MCF 10A (cell line): ENCODE results near the gene BAZ2B. TPM values are rescaled to one million over a fixed set of nuclear protein-coding genes. Genes with fewer than 3 reads are reported as not detected.

Experiments used
- BruUV-seq: library from RNA; stranded (reverse); fragments of 400-500 nt; replicated peaks from 2 replicates; lab custom pipeline; 2021; lab: Mats Ljungman, UMichigan
- CTCF ChIA-PET: fragments of 300-600 bp; sonication (Branson Sonifier 250); formaldehyde crosslinking; extraction: SDS; loops from one replicate; lab custom pipeline; 2021; ENCODE audit warnings: antibody characterized with exemption, inconsistent platforms; lab: Yijun Ruan, JAX
- POLR2A ChIA-PET: fragments of 300-600, 350-650 bp; sonication (Branson Sonifier 250); formaldehyde crosslinking; extraction: SDS; loops from one replicate; lab custom pipeline; 2020; ENCODE audit warnings: antibody characterized with exemption, inconsistent platforms; lab: Yijun Ruan, JAX
- DNase-seq: peaks from one replicate; pipeline ENCODE4 v3.0.0-alpha.2; 2018; ENCODE audit not compliant: unreplicated experiment
- H3K27ac Mint-ChIP-seq: one replicate; pipeline ENCODE4 v1.8.0; 2022; ENCODE audit warnings: mild to moderate bottlenecking, low read depth, mixed read lengths; ENCODE audit not compliant: unreplicated experiment
- H3K27me3 Mint-ChIP-seq: one replicate; pipeline ENCODE4 v1.8.0; 2022; ENCODE audit warnings: mixed read lengths; ENCODE audit not compliant: insufficient read depth, unreplicated experiment
- H3K36me3 Mint-ChIP-seq: one replicate; pipeline ENCODE4 v1.8.0; 2022; ENCODE audit warnings: mild to moderate bottlenecking, moderate library complexity, mixed read lengths; ENCODE audit not compliant: insufficient read depth, unreplicated experiment
- H3K4me1 Mint-ChIP-seq: one replicate; pipeline ENCODE4 v1.8.0; 2022; ENCODE audit warnings: mixed read lengths; ENCODE audit not compliant: insufficient read depth, unreplicated experiment
- H3K4me3 Mint-ChIP-seq: one replicate; pipeline ENCODE4 v1.8.0; 2022; ENCODE audit warnings: mild to moderate bottlenecking, moderate library complexity, mixed read lengths; ENCODE audit not compliant: unreplicated experiment
- H3K9me3 Mint-ChIP-seq: one replicate; pipeline ENCODE4 v1.8.0; 2022; ENCODE audit warnings: mixed read lengths; ENCODE audit not compliant: unreplicated experiment
- intact Hi-C: fragments of 100-400 bp; cut with micrococcal nuclease; formaldehyde crosslinking; loops from 2 replicates; pipeline ENCODE4 v1.14.1; 2022
- total RNA-seq: library from RNA; stranded (reverse); gene quantifications from 2 replicates; pipeline ENCODE4 v1.2.3, GENCODE V29; 2022
- TF ChIP-seq, protein P1 (sequence below): fragments of 200-600 bp; IDR thresholded peaks from one replicate; pipeline ENCODE4 v1.8.0; 2022; ENCODE audit warnings: antibody characterized with exemption, mild to moderate bottlenecking; ENCODE audit not compliant: unreplicated experiment

The BAZ2B gene
- total RNA-seq, 1 experiment from 2014 or later: 51.8 TPM

DNA sequence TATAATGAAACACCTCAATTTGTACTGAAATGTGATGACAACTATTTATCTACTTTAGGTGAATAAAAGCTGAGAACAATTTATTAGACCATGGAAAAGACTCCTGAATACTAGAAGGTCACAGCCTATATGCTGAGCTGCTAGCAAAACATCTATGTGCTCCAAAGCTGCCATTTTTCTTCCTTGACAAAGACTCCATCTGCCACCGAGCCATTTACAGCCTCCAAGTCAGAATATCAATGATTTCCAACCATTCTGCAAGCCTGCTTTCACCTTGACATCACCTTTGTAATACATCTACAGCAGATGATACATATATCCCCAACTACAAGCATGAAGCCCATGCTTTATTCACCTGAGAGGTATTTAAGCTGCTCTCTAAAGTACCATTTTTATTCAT, 84.9 kb downstream of the BAZ2B start:
- CTCF ChIA-PET: interaction anchor here (0.7 kb wide), 1 partner anchor 15 kb away, joined by 3 read pairs; no protein-coding TSS in a partner anchor
- DNase-seq: no peak
- POLR2A ChIA-PET: interaction anchor here (1.0 kb wide), 1 partner anchor 13 kb away, joined by 3 read pairs; no protein-coding TSS in a partner anchor
- H3K4me1 Mint-ChIP-seq: no peaks in the 10 kb centered on the region
- no TSS peak for BruUV-seq
- H3K9me3 Mint-ChIP-seq: no peaks in the 10 kb centered on the region
- intact Hi-C loops: no loop called here
- no peak overlapping the region for H3K27ac Mint-ChIP-seq
- TF ChIP-seq, protein P1, sequence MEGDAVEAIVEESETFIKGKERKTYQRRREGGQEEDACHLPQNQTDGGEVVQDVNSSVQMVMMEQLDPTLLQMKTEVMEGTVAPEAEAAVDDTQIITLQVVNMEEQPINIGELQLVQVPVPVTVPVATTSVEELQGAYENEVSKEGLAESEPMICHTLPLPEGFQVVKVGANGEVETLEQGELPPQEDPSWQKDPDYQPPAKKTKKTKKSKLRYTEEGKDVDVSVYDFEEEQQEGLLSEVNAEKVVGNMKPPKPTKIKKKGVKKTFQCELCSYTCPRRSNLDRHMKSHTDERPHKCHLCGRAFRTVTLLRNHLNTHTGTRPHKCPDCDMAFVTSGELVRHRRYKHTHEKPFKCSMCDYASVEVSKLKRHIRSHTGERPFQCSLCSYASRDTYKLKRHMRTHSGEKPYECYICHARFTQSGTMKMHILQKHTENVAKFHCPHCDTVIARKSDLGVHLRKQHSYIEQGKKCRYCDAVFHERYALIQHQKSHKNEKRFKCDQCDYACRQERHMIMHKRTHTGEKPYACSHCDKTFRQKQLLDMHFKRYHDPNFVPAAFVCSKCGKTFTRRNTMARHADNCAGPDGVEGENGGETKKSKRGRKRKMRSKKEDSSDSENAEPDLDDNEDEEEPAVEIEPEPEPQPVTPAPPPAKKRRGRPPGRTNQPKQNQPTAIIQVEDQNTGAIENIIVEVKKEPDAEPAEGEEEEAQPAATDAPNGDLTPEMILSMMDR: no peak
- no peaks in the 10 kb centered on the region for H3K27me3 Mint-ChIP-seq
- no peaks in the 10 kb centered on the region for H3K36me3 Mint-ChIP-seq
- no peak overlapping the region for H3K4me3 Mint-ChIP-seq

DNA sequence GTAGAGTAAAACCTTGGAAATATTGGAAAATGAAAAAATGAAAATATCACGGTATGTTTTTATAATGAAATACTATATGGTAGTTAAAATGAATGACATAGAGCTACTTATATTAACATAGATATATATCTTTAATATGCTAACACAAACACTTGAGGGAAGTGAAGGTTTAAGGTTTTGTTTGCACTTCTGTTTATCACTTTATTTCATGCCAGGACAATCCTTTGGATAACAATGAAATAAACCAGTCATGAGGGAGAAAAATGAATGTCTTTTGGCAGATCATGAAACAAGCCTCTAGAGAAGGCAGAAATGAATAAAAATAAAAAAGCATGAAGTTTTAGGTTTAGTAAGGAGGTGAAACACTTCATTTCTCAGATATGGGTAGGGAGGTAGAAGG, 89.9 kb downstream of the BAZ2B start:
- TF ChIP-seq, protein P1: no peak
- Mint-ChIP-seq H3K4me3 (no peak overlapping the region), H3K9me3 (no peaks in the 10 kb centered on the region), H3K27me3 (no peaks in the 10 kb centered on the region), H3K36me3 (peaks cover 6% of the 10 kb centered on the region), H3K4me1 (no peaks in the 10 kb centered on the region), H3K27ac (no peak overlapping the region)
- DNase-seq: no peak
- ChIA-PET CTCF (interaction anchor here (0.6 kb wide), 1 partner anchor 30 kb away, joined by 3 read pairs; no protein-coding TSS in a partner anchor), POLR2A (interaction anchor here (1.4 to 1.7 kb wide), 2 partner anchors 9 to 186 kb away, joined by 4 to 5 read pairs; partner anchors contain the start of gene MARCHF7)
- intact Hi-C loops: no loop called here
- no TSS peak for BruUV-seq

DNA sequence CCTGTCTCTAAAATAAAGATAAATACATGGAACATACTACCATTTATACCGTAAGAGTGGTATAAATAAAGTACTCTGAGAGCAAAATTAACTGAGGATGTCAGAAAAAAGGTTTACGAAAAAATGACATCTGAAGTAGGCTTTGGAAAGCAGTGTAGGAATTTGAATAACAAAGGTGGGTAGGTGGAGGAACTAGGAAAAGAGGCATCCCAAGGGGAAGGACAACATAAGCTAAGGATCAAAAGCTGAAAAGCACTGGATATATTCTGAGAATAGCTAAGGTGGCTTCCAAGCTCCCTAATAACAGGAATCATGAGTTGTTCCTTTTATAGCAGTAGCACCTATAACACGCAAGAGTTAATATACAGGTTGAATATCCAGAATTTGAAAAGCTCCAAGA, 91.3 kb downstream of the BAZ2B start:
- H3K27ac Mint-ChIP-seq: no peak overlapping the region
- no peak for DNase-seq
- TF ChIP-seq, protein P1: no peak
- intact Hi-C loops: no loop called here
- no peak overlapping the region for H3K4me3 Mint-ChIP-seq
- POLR2A ChIA-PET: interaction anchor here (1.1 kb wide), 1 partner anchor 9 kb away, joined by 4 read pairs; no protein-coding TSS in a partner anchor
- CTCF ChIA-PET: interaction anchor here (1.5 kb wide), 1 partner anchor 15 kb away, joined by 3 read pairs; no protein-coding TSS in a partner anchor
- BruUV-seq: no TSS peak
- peaks cover 6% of the 10 kb centered on the region for H3K36me3 Mint-ChIP-seq
- H3K27me3 Mint-ChIP-seq: no peaks in the 10 kb centered on the region
- H3K9me3 Mint-ChIP-seq: peaks cover 5% of the 10 kb centered on the region
- H3K4me1 Mint-ChIP-seq: no peaks in the 10 kb centered on the region

DNA sequence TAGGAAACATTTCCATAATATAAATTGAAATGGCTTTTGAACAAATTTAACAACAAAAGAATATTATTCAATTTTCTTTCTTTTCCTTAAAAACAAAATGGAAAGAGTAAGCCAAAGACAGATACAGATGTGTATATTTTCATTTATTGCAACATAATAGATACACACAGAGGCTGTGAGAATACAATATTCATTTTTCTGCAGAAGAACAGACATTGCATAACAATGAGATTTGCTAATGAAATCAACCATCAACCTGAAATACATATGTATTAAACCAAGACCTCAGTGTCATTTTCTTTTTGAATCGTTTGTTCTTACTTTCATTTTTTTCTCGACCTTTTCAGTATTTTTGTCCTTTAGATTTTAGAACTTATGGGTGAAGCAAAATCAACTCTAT, 95.1 kb downstream of the BAZ2B start:
- BruUV-seq: no TSS peak
- no peak overlapping the region for H3K4me3 Mint-ChIP-seq
- CTCF ChIA-PET: no interaction called here
- H3K9me3 Mint-ChIP-seq: peaks cover 7% of the 10 kb centered on the region
- TF ChIP-seq, protein P1: no peak
- H3K36me3 Mint-ChIP-seq: peaks cover 6% of the 10 kb centered on the region
- H3K27ac Mint-ChIP-seq: no peak overlapping the region
- peaks cover 8% of the 10 kb centered on the region for H3K4me1 Mint-ChIP-seq
- no peaks in the 10 kb centered on the region for H3K27me3 Mint-ChIP-seq
- no peak for DNase-seq
- POLR2A ChIA-PET: interaction anchor here (1.0 to 9.3 kb wide), 4 partner anchors 92 to 214 kb away, joined by 3 to 209 read pairs (median 6); partner anchors contain the start of genes BAZ2B and MARCHF7
- intact Hi-C loops: no loop called here
